ENCODE measurements around the gene TOR1B.
"Not testable (repeated sequence)": the region's sequence is repeated elsewhere in the genome, so short reads cannot be mapped to it uniquely, and the experiment has no call there.

Gene TOR1B, protein sequence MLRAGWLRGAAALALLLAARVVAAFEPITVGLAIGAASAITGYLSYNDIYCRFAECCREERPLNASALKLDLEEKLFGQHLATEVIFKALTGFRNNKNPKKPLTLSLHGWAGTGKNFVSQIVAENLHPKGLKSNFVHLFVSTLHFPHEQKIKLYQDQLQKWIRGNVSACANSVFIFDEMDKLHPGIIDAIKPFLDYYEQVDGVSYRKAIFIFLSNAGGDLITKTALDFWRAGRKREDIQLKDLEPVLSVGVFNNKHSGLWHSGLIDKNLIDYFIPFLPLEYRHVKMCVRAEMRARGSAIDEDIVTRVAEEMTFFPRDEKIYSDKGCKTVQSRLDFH

DNA sequence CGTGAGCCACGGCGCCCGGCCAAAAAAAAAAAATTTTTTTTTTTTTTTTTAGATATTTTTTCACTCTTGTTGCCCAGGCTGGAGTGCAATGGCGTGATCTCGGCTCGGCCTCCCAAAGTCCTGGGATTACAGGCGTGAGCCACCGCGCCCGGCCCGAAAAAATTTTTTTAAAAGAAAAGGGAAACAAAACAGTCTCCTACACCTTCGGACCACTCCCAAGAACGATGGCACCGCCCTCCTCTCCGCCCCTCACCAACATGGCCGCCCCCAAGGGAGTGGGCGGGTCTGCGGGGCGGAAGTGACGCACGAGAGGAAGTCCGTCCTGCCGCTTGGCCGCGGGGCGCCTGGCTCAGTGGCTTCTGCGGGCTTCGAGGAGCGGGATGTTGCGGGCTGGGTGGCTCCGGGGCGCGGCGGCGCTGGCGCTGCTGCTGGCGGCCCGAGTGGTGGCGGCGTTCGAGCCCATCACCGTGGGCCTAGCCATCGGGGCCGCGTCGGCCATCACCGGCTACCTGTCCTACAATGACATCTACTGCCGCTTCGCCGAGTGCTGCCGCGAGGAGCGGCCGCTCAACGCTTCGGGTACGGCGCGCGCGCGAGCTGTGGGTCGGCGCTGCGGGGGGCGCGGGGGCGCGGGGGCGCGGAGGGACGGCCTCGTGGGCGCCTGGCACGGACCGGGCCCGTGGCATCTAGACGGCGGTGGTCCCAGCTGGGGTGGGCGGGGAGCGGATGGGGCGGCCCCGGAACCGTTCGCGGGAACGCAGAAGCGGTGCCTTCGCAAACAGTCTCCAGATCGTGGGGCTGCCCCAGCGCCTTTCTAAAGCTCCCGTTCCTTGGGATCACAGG lies at the start of gene TOR1B:
TOR1B (plus strand) TSS at position 352 of the 843 bp plus-strand sequence; CDS start at position 381, 29 bp downstream.
- in situ Hi-C loops (cut with MboI; ENCODE audit: low sequenced_read_pairs), result no loop called here

DNA sequence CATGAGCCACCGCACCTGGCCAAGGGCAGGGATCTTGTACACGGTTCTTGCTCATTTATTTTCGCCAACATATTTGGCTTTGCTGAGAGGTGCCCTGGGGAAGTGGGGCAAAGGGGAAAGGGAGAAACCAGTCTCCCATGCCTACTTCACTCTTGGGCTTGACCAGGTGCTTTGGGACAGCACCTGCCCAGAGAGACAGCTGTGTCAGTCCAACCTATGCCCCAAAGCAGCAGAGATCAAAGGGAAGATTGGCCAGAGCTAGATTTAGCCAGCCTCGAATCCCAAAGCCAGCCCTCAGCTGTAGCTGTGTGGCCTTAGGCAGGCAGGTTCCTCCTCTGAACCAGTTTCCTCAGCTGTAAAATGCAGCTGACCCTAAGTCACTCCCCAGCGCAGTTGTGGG lies 47.8 kb upstream of the TOR1B start:
- in situ Hi-C loops (cut with MboI; ENCODE audit: low sequenced_read_pairs), result no loop called here

DNA sequence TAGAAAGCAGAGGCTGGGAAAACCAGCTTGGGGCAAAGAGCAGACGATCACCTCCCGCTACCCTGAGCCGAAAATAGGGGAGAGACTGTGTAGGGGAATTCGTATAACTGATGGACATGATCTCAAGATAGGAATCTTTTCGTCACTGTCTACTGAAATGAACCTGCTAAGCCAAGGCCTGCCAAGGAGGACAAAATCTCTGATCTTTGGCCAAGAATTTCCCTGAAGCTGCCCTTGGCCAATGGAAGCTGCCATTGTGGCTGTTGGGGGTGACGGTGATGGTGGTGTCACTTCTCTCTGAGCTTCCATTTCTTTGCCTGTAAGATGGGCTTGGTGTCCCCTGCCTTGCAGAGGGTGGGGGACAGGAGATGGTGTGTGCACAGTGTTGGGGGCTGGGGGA lies 46.8 kb upstream of the TOR1B start:
- in situ Hi-C loops (cut with MboI; ENCODE audit: low sequenced_read_pairs), result no loop called here

DNA sequence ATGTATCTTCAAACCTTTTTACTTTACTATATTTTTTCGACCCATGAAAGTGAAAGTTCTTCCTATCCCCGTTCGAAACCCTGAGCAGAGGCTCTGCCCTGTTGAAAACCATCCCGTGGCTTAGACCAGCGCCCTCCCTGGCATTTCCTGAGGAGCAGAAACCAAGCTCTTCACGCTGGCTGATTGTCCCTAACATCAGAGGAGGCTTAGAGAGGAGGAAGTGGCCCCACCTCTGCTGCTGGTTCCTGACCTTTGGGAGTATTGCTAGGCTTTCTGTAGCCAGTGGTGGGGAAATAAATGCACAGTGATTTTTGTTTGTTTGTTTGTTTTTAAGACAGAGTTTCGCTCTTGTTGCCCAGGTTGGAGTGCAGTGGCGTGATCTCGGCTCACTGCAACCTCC lies 45.9 kb upstream of the TOR1B start:
- in situ Hi-C loops (cut with MboI; ENCODE audit: low sequenced_read_pairs), result no loop called here

DNA sequence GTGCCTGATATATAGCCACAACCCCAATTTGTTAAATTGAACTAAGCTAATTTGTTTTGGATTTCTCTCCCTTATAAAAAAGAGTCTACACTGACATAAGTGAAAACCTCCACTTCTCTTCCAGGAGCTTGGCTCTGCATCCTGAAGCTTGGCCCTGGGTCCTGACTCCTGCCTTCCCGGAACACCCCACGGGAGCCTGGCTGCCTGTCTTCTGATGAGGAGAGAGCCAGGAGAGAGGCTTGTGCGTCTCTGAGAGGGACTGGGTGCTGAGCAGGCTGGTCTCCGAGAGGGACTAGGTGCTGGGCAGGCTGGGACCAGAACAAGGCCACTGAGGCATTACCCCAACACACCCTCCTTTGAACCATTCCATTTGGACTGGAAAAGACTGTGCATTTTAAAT lies 43.7 kb upstream of the TOR1B start:
- in situ Hi-C loops (cut with MboI; ENCODE audit: low sequenced_read_pairs), result no loop called here

DNA sequence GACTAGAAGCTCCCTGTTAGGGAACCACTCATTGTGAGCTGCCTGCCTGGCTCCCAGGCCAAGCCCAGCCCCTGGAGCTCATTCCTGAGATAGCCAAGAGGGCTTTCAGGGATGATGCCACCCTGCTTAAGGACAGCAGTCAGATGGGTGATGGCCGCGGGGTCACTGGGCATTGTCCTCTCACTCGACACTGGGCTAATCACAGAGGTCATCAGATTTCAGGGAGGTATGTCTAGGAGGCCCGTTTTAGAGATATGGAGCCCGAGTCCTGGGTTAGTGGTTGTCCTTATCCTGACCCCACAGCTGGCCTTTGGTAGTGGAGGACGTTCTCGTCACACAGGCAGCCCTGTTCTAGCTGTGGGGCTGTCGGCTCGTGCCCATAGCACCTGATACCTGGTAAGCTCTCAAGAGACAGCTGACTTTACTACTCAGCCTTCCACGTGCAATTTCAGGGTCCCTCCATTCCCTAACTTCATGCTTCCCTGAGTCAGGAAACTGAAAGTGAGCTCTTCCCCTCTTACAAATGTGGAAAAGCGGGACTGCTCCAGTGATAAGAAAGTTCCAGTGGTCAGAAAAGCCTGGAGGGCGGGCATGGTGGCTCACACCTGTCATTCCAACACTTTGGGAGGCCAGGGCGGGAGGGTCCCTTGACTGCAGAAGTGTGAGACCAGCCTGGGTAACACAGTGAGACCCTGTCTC lies 43.0 kb upstream of the TOR1B start:
- in situ Hi-C loops (cut with MboI; ENCODE audit: low sequenced_read_pairs), result no loop called here

DNA sequence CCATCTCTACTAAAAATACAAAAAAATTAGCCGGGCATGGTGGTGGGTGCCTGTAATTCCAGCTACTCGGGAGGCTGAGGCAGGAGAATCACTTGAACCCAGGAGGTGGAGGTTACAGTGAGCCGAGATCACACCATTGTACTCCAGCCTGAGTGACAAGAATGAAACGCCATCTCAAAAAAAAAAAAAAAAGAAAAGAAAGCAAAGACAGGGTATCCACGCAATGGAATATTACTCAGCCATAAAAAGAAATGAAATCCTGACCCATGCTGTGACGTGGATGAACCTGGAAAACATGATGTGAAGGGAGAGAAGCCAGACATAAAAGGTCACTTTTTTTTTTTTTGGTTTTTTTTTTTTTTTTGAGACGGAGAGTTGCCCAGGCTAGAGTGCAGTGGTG lies 42.2 kb upstream of the TOR1B start:
- in situ Hi-C loops (cut with MboI; ENCODE audit: low sequenced_read_pairs), result not testable (repeated sequence)

DNA sequence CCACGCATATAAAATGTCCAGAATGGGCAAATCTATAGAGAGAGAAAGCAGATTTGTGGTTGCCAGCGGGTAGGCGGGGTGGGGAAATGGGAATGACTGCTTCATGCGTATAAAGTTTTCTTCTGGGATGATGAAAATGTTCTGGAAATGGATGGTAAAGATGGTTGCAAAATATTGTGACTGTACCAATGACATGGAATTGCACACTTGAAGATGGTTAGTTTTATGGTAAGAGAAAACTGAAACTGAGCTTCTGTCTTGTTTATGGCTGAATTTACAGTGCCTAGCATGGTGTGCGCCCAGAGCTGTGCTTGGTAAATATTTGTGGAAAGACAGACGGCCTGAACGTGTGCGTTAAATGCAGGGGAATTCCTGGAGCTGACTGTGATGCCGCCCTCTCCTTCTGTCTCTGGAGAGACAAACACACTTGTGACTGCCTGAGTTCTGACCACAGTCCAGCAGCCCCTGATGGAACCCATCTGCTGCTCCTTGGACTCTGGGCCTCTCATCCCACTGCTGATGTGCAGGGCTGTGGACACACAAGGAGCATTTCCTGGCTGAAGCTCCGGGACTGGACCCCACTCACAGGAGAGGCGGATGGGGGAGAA lies 41.6 kb upstream of the TOR1B start:
- in situ Hi-C loops (cut with MboI; ENCODE audit: low sequenced_read_pairs), result no loop called here

DNA sequence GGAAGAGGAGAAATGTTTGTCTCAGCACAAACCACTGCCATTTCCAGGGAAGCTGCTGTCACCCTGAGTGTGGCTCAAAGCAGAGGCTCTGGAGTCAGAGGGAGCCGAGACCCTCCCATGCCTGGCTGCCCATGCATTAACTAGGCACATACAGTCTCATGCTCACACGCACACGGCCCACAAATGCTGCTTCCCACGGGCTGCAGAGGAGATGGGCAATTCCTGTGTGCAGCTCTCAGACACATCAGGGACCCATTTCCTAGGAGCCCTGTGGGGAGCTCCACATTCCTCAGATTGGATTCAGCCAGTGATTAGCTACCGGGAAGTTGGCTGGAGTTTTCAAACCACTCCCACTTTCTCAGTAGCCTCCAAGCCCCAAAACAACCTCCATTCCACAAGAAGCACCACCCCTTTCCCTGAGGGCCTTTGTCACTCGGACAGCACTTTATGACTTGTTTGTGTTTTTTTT lies 41.0 kb upstream of the TOR1B start:
- in situ Hi-C loops (cut with MboI; ENCODE audit: low sequenced_read_pairs), result no loop called here

DNA sequence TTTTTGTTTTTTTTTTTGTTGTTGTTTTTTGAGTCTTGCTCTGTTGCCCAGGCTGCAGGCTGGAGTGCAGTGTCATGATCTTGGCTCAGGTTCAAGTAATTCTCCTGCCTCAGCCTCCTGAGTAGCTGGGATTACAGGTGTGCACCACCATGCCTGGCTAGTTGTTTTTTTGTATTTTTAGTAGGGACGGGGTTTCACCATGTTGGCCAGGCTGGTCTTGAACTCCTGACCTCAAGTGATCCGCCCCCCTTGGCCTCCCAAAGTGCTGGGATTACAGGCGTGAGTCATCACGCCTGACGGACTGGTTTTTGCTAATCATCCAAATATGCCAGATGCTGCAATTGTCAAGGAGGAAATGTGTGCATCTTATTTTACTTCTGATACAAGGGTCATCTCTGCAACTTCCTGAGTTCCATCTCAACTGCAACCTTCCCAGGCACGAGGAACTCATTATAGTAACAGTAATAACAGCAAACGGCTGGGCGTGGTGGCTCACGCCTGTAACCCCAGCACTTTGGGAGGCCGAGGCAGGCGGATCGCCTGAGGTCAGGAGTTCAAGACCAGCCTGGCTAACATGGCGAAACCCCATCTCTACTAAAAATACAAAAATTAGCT lies 40.5 kb upstream of the TOR1B start:
- in situ Hi-C loops (cut with MboI; ENCODE audit: low sequenced_read_pairs), result not testable (repeated sequence)

DNA sequence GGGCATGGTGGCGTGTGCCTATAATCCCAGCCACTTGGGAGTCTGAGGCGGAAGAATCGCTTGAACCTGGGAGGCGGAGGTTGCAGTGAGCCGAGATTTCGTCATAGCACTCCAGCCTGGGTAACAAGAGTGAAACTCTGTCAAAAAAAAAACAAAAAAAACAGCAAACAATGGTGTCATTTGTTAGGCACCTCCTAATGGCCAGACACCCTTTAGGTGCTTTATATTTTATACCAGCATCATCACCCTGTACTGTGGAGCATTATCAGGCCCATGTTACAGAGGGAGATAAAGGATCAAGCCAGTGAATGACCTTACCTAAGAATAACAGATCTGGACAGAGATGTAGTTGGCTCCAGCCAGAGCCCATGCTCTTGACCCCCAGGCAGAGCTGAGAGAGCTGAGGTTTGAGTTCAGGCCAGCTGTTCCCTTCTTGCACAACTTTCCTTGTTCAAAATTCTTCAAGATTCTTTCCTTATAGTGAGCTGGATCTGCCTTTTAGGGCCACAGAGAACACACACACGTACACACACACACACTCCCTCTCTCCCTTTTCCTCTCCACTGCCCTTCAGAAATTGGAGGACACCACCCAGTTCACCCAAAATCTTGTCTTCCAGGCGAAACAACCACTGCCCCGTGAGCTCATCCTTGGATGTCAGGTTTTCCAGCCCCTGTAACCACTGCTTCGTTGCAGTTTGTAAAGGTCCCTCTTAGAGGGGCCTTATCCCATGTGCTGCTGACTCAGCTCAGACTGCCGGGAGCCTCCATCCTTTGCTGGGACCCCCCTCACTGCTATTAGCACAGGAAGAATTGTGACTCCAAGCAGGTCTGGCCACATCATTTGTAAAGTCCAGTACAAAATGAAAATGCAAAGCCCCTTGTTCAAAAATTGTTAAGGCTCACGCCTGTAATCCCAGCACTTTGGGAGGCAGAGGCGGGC lies 39.7 kb upstream of the TOR1B start:
- in situ Hi-C loops (cut with MboI; ENCODE audit: low sequenced_read_pairs), result no loop called here

DNA sequence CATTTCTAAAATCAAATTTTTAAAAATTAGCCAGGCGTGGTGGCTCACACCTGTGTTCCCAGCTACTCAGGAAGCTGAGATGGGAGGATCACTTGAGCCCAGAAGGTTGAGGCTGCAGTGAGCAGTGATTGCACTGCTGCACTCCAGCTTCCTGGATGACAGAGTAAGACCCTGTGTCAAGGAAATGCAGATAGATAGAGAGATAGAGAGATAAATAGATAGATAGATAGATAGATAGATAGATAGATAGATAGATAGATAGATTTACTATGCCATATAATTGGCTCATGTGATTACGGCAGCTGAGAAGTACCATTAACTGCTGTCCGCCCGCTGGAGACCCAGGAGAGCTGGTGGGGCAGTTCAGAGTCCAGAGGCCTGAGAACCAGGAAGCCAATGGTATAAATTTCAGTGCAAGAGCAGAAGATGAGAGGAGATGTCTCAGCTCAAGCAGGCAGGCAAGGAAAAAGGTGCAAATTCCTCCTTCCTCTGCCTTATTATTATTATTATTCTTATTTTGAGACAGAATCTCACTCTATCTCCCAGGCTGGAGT lies 37.1 kb upstream of the TOR1B start:
- in situ Hi-C loops (cut with MboI; ENCODE audit: low sequenced_read_pairs), result no loop called here

DNA sequence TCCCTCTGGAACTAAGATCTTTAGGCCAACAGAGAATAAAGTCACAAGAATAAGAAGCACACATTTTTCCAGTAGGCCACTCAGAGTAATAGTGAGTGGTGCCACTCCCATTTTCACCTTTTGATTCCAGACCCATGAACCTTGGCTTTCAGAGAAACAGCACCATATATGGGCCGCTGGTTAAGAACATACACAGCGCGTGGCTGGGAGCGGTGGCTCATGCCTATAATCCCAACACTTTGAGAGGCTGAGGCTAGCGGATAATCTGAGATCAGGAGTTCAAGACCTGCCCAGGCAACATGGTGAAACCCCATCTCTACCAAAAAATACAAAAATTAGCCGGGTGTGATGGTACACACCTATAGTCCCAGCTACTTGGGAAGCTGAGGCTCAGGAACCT lies 34.5 kb upstream of the TOR1B start:
- in situ Hi-C loops (cut with MboI; ENCODE audit: low sequenced_read_pairs), result no loop called here

DNA sequence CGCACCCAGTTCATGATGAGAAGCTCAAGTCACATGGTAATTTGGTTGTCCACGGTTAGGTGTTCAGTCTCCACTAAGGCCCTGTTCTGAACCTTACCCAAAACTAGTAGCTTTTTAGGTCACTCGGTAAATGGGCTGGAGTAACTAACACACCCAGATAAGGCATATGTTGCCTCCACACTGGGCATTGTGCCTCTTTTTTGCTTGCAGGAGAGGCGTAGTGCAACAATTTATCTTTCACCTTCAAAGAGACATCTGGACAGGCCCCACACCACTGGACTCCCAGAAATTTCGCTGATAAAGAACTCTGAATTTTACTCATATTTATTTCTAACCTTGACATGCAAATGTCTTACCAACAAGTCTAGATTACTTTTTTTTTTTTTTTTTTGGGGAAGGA lies 33.3 kb upstream of the TOR1B start:
- in situ Hi-C loops (cut with MboI; ENCODE audit: low sequenced_read_pairs), result no loop called here

DNA sequence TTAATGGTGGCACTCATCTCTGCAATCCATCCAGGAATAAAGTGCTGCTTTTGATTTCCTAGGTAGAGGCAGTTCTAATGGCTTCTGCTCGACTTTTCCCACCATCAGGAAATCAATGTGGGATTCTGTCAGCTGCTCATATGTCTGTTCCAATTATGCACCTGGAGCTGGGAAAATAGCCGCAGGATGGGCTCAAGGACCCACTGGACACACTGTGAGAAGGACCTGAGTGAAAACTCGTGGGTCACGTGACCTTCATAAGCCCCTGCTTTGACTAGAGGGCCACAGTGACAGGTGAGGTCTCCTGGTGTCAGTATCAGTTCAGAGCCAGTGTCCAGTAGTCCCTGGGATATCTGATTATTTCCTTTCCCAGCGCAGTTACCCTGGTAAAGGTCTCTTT lies 32.2 kb upstream of the TOR1B start:
- in situ Hi-C loops (cut with MboI; ENCODE audit: low sequenced_read_pairs), result no loop called here

DNA sequence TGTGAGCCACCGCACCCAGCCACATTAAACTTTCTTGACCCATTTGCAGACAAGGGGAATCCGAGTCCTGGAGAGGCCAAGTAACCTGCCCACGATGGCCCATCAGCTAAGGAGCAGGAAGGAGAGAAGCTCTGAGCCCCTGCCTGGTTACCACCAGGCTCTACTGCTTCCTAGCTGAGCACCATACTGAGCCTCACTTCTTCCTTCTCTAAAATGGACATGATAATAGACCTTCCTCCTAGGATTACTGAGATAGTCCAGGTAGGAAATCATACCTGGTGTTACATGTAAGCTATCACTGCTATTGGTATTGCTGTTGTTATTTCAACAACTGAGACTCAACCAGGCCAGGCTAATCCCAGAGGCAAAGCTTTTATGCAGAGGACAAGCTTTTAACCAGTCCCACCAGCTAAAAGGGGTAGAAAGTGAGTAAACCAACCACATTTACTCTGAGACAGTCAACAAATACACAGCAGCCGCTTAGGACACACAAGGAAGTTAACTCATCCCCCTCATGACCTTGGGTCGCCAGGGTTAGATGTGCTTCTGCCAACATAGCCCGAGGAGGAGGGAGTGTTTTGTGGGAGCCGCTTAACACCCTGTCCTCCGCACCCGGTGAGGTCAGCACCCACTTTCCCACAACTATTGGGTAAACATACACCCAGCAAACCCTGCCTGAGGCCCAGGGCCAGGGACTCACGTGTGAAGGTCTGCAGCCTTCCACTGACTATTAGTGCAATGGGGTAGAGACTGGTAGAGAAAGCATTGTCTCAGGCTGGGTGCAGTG lies 29.5 kb upstream of the TOR1B start:
- in situ Hi-C loops (cut with MboI; ENCODE audit: low sequenced_read_pairs), result no loop called here

DNA sequence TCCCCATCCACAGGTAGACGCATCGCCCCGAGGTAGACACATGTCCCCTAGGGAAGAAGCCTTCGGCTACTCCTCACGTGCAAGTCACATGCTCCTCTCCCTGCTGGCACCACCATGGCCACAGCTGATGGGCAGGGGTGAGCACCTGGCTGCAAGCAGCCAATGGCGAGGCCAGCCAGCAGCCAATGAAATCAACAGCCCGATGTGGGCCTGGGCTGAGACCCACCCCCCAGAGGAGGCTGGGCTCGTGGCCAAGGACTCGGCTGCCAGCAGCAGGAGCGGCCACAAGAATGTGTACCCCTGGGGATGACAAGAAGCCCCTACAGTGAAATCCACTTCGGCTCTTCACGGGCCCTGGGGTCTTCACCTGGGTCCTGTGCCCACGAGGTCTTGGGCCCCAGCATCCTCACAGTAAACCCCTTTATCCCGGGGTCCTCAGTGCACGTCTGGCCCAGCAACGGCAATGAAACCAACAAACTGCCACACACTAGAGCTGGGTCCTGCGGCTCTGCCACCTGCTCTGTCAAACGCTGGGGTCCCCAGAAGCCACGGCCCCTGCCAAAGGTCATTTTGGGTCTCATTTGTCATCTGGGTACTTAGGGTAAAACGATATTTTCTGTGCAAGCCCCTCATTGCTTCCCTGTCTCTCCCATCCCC lies 28.1 kb upstream of the TOR1B start:
- in situ Hi-C loops (cut with MboI; ENCODE audit: low sequenced_read_pairs), result loop anchor here (25.0 kb wide), 1 partner anchor 638 kb away; no protein-coding TSS in a partner anchor

DNA sequence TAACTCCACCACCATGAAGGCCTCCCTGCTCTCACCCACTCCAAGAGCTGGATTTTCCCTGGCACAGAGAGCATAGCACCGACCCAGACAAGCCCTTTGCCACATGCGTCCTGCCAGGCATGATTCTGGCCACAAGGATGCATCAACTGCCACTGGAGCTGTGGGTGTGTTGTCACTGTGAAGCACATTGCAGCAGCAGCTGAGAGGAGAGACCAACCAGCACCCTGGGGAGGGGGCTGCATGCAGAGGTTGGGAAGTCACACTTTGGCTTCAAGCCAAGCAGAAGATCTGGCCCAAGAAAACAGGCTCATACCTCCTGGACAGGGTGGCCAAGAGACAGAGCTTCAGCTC lies 27.6 kb upstream of the TOR1B start:
- in situ Hi-C loops (cut with MboI; ENCODE audit: low sequenced_read_pairs), result loop anchor here (25.0 kb wide), 1 partner anchor 638 kb away; no protein-coding TSS in a partner anchor

Measured in HL-60/S4 treated with retinoic acid at 250 ng/mL for 4 days and 3 days (cell line).